ENCODE results near the gene ADORA2A.

ADORA2A gene

DNA sequence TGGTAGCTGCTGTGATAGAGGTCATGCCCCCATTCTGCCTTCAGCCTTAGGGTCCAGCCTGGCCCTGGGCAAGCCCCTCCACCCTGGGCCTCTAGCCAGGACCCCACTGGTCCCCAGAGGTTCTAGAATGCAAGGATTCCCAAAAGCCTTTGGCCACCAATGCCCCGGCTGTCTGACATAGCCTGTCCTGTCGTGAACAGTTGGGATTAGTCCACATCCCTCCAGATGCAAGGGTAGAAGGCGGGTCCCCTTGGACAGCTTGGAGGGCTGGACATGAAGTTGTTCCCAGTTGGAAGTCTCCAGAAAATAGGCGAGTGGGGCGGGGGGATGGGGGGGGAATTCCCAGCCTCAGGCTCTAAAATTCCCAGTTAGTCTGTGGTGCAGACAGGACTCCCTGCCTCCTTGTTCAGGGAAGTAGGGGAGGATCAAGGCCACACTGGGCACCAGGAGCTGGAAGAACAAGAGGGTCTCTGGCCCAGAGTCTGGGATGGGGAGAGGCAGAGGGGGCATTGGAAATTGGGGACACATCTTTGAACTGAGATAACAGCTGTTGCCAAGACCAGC lies 5.2 kb upstream of the ADORA2A start:
- no peak overlapping the region for H3K27ac ChIP-seq
- TF ChIP-seq, protein P1, sequence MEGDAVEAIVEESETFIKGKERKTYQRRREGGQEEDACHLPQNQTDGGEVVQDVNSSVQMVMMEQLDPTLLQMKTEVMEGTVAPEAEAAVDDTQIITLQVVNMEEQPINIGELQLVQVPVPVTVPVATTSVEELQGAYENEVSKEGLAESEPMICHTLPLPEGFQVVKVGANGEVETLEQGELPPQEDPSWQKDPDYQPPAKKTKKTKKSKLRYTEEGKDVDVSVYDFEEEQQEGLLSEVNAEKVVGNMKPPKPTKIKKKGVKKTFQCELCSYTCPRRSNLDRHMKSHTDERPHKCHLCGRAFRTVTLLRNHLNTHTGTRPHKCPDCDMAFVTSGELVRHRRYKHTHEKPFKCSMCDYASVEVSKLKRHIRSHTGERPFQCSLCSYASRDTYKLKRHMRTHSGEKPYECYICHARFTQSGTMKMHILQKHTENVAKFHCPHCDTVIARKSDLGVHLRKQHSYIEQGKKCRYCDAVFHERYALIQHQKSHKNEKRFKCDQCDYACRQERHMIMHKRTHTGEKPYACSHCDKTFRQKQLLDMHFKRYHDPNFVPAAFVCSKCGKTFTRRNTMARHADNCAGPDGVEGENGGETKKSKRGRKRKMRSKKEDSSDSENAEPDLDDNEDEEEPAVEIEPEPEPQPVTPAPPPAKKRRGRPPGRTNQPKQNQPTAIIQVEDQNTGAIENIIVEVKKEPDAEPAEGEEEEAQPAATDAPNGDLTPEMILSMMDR (IDR thresholded peaks at IDR 0.05) = no peak
- no peak for TF ChIP-seq ZFX (IDR thresholded peaks at IDR 0.05; ENCODE audit: borderline replicate concordance)

DNA sequence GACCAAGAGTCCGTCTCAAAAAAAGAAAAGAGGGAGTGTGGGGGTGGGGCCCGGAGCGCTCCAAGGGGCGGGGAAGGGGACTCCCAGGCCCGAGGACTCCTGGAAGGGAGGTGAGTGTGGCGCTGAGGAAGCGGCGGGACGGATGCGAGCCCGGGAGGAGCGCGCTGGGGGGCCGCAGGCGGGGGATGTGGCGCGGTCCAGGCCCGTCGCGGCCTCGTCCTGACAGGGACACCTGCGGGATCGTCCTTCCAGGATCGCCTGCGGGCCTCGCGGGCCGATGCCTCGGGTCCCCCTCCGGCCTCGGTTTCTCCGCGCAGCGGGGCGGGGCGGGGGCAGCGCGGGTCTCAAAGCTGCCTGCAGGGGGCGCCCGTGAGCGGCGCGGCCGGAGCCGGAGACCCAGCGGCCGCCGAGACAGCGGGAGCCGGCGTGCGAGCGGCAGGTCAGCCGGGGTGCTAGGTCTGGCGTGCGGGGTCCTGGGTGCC lies 3.8 kb upstream of the ADORA2A start:
- no peak overlapping the region for H3K27ac ChIP-seq
- no peak for TF ChIP-seq ZFX (IDR thresholded peaks at IDR 0.05; ENCODE audit: borderline replicate concordance)
- TF ChIP-seq, protein P1 (IDR thresholded peaks at IDR 0.05) = peak; percentile 99

DNA sequence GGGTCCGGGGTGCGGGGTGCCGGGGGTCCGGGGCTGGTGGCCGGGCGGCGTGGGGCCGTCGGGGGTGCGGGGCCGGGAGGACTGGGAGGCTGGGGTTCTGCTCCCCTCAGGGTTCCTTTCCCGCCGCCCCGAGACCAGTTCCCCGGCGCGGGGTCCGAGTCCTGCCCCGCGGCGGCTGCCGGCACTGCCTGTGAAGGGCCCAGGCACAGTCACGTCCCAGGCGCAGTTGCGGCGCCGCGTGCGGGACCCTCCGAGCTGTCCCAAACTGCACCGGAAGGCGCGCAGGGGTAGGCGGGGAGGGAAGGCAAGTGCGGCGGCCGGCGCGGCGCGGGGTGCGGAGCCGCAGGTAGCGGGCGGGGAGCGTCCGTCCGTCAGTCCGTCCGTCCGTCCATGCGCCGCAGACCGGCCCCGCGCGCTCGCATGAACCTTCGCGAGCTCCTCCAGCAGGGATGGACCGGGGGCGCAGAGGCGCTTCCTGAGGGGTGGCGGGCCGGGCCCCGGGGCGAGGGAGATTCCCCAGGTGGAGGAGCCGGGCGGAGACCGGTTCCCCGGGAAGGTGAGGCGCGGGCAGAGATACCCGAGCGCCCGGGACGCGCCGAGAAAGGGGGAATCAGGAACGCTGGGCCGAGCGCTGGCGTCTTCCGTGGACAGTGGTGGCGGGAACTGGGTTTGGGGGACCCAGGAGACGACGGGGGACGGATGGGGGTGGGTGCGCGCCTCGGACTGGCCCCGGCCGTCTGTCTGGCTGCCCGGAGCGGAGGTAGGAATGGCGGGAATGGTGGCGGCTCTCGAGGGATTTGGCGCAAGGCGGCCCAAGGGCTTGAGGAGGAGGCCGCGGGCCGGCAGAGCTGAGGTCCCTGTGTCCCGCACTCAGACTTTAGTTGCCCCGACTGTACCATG lies 3.1 kb upstream of the ADORA2A start:
- no peak overlapping the region for H3K27ac ChIP-seq
- TF ChIP-seq, protein P1 (IDR thresholded peaks at IDR 0.05) = peak; percentile 59
- no peak for TF ChIP-seq ZFX (IDR thresholded peaks at IDR 0.05; ENCODE audit: borderline replicate concordance)

DNA sequence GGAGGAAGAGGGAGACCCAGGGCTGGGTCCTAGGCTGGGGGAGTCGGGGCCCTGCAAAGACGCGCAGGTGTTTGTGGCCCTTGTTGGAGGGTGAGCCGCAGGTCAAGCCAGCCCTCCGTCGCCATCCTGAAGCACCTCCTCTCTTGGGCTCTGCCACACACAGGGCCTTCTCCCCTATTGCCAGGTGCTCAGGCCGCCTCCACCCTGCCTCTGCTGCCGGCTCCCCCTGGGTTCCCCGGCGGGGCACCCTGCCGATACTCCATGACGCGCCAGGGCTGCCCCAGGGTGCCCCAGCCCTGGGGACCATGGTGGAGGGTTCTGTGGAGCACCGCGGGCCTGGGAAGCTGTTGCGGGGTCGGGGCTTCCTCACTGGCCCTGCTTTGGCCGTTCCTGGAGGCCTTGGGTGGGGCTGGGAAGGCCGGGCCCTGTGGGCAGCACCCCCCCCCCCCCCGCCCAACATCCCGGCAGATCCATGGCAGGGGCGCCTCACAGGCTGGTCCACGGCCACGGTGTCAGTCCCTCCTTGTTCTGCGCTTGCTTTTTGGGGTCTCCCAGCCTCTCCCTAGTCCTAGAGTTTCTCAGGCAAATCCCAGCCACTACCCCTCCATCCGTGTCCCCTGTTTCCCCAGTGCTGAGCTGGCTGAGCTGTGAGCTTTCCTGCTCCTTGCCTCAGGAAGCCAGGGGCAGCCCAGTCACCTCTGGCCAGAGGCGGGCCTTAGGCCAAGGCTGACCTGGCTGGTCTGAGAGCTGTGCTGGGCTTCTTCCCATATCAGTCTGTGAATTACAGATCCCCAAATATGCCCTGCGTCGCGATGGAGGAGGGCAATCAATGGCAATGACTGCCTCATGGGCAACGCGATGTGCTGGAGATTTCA lies 2.3 kb upstream of the ADORA2A start:
- no peak for TF ChIP-seq ZFX (IDR thresholded peaks at IDR 0.05; ENCODE audit: borderline replicate concordance)
- TF ChIP-seq, protein P1 (IDR thresholded peaks at IDR 0.05) = no peak
- no peak overlapping the region for H3K27ac ChIP-seq

DNA sequence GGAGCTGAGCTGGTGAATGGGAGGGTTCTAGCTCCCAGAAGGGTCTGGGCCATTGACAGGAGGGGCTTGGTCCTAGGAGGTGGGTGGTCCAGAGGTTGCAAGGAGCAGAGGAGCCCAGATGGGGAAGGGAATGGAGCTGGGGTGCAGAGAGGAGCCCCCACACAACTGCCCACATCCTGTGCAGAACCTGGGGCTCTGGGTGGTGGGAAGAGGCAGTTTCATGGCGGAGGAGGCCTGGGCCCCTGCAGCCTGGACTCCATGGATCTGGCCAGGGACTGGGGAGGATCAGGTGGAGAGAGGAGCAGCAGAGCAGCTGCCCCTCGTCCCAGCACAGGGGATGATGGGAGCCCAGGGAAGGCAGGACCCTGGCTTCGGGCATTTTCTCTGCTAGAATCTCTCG lies 963 bp upstream of the ADORA2A start:
- TF ChIP-seq ZFX (IDR thresholded peaks at IDR 0.05; ENCODE audit: borderline replicate concordance) = no peak
- H3K27ac ChIP-seq = no peak overlapping the region

DNA sequence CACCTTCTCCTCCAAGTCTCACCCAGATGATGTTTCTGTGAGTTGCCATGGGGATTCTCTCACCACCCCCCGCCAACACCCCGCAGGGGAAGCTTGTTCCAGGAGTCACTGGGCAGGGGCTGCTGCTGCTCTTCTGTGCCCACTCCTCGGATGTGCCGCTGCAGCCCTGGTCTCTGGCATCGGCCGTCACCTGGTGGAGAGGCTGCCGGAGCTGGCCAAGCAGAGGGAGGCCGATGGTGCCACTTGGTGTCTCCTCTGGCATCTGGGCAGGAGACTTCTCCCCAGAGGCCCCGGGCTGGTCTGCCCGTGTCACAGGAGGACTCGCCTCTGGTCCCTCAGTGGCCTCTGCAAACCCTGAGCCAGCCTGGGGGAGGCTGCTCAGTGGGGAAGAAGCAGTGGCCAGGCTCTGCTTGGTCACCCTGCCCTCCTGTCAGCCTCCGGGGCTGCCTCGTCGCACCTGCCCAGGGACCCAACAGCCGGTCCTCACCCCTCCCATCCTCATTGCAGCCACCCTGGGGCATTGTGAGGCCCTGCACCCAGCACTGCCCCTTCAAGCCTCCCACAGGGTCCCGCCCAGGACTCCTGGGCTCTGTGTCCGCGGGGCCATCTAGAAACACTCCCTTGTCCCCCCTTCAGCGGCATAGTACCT lies 424 bp upstream of the ADORA2A start:
- TF ChIP-seq ZFX (IDR thresholded peaks at IDR 0.05; ENCODE audit: borderline replicate concordance) = no peak
- TF ChIP-seq, protein P1 (IDR thresholded peaks at IDR 0.05) = no peak
- no peak overlapping the region for H3K27ac ChIP-seq

All from 22Rv1 (cell line).